Bronchial epithelial cell (primary cell): ENCODE data around the gene DYRK1A. TPM values are rescaled to one million over a fixed set of nuclear protein-coding genes. Genes with fewer than 3 reads are reported as not detected.

ENCODE experiments used
- DNase-seq: peaks from one replicate; pipeline ENCODE4 v3.0.0-alpha.2; 2010; ENCODE audit warnings: low read depth
- FAIRE-seq: peaks from 2 replicates; lab custom pipeline; 2011; peaks lifted over from hg19 to GRCh38; lab: Jason Lieb, UNC
- H3K27me3 ChIP-seq: 2 replicates; pipeline ENCODE4 v1.5.1; 2011; ENCODE audit warnings: low read length; ENCODE audit not compliant: control insufficient read depth, insufficient read depth
- H3K36me3 ChIP-seq: 2 replicates; pipeline ENCODE4 v1.5.1; 2011; ENCODE audit warnings: low read length; ENCODE audit not compliant: control insufficient read depth, insufficient read depth
- H3K4me3 ChIP-seq: 2 replicates; pipeline ENCODE4 v1.5.1; 2011; ENCODE audit warnings: mild to moderate bottlenecking, low read depth, low read length, control low read depth
- CTCF ChIP-seq: IDR thresholded peaks from 2 replicates; pipeline ENCODE4 v1.5.1; 2011; ENCODE audit warnings: mild to moderate bottlenecking, moderate library complexity, low read length, control low read depth, inconsistent platforms; ENCODE audit not compliant: insufficient read depth, severe bottlenecking
- total RNA-seq: library from RNA; depleted of rRNA; stranded (reverse); fragments of >200 nt; gene quantifications from 2 replicates; pipeline ENCODE4 v1.2.1, GENCODE V29; 2014

The DYRK1A gene
- total RNA-seq, 1 donor from 2014 or later = 51.1 TPM

- Histone ChIP-seq H3K27me3 (no peaks in the 10 kb centered on the region), H3K4me3 (no peak overlapping the region), H3K36me3 (no peaks in the 10 kb centered on the region)
- DNase-seq (peak; percentile 84), FAIRE-seq (no peak)
- no peak for TF ChIP-seq CTCF
Measured at GRCh38 chr21:37357691-37358090, 8.9 kb upstream of the DYRK1A start.

GRCh38 chr21:37358397-37358796 is 8.2 kb upstream of the DYRK1A start:
- no peak for TF ChIP-seq CTCF
- Histone ChIP-seq H3K27me3 (no peaks in the 10 kb centered on the region), H3K4me3 (no peak overlapping the region), H3K36me3 (no peaks in the 10 kb centered on the region)
- FAIRE-seq (no peak), DNase-seq (peak; percentile 28)

- Histone ChIP-seq H3K27me3 (no peaks in the 10 kb centered on the region), H3K36me3 (no peaks in the 10 kb centered on the region), H3K4me3 (no peak overlapping the region)
- no peak for TF ChIP-seq CTCF
- DNase-seq (no peak), FAIRE-seq (no peak)
Measured at GRCh38 chr21:37363936-37364335, 2.6 kb upstream of the DYRK1A start.

GRCh38 chr21:37364722-37365121 is 1.9 kb upstream of the DYRK1A start:
- Histone ChIP-seq H3K36me3 (no peaks in the 10 kb centered on the region), H3K4me3 (no peak overlapping the region), H3K27me3 (no peaks in the 10 kb centered on the region)
- TF ChIP-seq CTCF = no peak
- DNase-seq (no peak), FAIRE-seq (no peak)

- Histone ChIP-seq H3K4me3 (peak overlapping the region; percentile 89), H3K27me3 (no peaks in the 10 kb centered on the region), H3K36me3 (no peaks in the 10 kb centered on the region)
- DNase-seq = peak; percentile 35
- no peak for FAIRE-seq
- no peak for TF ChIP-seq CTCF
Measured at GRCh38 chr21:37365517-37366481, 774 bp upstream of the DYRK1A start.
